ENCODE data around the gene TASOR2.

Gene TASOR2

DNA sequence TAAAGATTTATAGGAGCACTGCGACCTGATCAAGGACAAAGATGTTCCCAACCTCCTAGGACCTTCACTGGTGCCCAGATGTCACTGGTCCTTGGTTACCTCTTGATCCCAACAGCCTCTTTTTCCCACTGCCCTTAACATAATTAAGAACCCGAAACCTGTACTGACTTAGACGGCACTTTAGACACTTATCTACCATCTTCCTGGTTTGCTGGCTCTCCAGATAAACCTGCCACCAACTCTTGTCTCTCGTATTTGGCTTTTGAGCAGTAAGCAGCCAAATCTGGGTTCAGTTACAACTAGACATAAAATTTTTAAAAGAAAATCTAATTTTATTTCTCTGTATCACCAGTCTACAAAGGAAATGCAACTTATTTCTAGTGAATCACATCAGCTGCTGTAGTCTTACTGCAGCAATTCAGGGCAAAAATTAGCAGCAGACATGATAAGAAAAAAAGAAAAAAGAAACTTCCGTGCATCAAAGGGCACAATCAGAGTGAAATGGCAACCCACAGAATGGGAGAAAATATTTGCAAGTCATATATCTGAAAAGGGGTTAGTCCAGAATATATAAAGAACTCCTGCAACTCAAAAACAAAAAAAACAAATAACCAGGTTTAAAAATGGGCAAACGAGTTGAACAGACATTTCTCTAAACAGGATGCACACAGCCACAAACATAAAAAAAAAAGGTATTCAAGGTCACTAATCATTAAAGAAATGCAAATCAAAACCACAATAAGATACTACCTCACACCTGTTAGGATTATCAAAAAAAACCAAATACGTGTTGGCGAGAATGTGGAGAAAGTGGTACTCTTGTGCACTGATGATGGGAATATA is 27.7 kb upstream of the TASOR2 start:
- DNase-seq, result no peak

GRCh38 chr10:5658871-5659618 is 25.6 kb upstream of the TASOR2 start:
- DNase-seq, result no peak

DNA sequence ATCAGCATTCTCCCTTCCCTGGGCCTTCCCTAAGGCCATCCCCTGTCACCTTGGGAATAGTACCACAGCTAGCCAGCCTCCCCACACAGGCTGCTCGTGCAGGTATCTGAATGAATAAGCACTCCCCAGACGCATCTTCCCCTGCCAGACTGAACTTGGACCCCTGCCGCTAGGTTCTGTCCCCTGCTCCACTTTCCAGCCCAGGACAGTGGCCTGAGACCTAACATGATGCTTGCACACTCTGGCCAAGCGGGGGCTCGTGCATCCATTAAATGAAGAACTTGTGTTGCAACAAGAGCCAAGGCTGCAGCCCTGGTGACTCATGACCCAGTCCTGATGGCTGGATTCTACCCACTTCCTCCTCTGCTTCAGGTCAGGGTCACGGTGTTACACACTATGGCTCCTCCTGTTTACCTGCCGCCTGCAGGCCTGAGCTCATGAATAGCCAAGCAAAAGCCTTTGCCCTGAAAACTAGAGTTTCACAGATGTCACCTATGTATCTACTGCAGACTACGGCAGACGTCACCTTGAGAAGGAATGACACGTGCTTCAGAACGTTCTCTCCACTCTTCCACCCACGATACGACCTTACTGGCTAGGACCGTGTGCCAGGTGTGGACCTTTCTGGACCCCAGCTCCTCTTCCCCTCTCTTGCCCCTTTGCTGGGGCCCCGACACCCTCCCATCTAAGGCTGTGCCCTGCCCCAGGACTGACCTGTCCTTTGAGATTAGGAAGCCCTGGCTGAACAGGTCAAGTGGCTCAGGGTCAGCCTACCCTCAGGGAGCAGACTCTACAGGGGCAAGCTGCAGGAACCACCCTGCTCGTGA is 24.7 kb upstream of the TASOR2 start:
- DNase-seq, result no peak

DNA sequence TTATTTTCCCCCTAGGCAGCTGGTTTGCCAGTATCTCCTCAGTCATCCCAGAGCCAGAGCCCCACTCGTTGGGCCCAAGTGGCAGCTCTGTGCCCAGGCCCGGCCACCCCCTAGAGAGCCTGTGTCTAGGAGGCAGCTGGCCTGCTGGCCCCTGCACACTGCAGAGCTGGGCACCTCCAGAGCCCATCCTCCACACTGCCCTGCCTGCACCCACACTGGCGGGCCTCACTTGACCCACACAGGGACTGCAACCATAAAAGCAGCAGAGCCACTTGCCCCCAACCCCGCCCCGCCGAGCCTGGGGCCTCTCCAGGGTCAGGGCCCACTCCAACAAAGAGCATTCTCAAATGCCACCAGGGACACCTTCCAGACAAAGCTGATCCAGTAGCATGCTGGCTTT is 23.6 kb upstream of the TASOR2 start:
- DNase-seq, result no peak

DNA sequence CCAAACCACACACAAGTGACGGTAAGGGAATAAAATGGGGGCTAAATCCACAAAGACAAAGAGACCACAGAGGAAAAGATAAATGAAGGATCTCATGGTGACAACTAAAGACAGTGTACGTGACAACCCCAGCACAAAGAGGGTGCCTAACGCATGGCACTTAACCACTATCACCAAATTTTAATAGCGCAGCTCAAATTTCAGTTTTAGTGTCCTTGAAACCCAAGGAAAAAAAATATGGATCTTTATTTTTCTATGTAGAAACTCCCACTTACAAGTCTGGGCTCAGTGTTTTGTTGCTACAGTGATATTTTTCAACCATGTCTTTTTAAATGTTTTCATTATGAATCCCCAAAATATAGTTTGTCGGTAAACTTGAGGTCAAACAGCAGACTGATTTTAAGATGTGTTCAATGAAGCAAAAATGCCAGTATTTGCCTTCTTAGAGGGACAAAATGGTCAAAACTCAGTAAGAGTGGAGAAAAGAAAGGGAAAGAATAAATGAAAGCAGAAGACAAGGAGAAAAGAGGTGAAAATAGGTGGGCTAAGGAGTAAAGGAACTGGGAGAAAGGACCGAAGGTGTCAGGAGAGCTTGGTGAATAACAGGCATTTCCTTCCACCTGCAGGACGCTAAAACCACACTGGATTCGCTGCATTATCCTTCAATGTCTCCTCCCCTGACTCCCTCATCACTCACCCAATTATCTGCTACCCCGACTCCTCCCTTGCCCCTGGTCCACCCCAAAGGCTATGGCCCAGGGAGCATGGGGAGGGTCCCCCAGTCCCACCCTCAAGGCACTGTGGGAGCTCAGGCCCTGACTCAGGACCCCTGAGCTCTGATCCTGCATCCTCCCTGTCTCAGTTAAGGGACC is 21.7 kb upstream of the TASOR2 start:
- no peak for DNase-seq

- DNase-seq, result no peak
These were observed 20.8 kb upstream of the TASOR2 start for GRCh38 chr10:5663692-5664427.

- DNase-seq, result no peak
These were observed 19.1 kb upstream of the TASOR2 start for GRCh38 chr10:5665373-5666007.

DNA sequence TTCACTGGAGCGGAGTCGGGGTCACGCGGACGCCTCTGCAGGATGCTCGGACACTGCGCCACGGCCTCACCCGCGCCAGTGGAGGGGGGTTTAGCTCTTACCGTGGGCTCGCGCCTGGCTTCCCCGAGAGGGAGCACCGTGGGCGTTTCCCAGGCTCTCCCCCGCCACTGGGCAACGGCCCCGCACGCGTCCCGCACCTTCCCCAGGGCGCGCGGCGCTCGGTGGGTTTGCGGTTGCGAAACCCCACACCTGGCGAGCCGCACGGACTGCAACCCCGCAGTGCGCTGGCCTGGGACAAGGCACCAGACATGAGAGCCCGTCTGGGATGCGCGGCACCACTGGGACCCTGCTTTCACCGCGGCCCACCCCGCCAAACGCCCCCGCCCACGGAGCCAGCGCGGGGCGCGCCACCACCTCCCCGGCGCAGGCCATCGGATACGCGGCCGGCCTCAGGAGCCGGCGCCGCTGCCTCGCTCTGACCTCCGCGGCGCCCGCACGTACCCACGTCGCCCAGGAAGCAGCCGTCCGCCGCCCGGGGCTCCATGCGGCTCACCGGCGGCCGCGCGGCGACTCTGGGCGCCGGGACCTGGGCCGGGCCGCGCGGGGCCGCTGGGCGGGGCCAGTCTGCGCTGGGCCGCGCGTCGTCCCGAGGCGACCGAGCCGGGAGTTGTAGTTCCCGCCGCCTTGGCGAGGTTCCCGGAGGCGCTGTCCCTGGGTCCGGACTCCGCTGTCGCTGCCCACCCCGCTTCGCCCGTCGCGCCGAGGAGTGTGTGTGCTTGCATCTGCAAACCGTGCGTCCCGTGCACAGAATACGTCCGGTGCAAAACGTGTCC is 18.4 kb upstream of the TASOR2 start, which contains the start of gene ASB13:
Gene ASB13 (minus strand): TSS at position 588 of the 833 bp plus-strand sequence. CDS start 44 bp downstream, at position 544.
- peak; percentile 45 for DNase-seq

DNA sequence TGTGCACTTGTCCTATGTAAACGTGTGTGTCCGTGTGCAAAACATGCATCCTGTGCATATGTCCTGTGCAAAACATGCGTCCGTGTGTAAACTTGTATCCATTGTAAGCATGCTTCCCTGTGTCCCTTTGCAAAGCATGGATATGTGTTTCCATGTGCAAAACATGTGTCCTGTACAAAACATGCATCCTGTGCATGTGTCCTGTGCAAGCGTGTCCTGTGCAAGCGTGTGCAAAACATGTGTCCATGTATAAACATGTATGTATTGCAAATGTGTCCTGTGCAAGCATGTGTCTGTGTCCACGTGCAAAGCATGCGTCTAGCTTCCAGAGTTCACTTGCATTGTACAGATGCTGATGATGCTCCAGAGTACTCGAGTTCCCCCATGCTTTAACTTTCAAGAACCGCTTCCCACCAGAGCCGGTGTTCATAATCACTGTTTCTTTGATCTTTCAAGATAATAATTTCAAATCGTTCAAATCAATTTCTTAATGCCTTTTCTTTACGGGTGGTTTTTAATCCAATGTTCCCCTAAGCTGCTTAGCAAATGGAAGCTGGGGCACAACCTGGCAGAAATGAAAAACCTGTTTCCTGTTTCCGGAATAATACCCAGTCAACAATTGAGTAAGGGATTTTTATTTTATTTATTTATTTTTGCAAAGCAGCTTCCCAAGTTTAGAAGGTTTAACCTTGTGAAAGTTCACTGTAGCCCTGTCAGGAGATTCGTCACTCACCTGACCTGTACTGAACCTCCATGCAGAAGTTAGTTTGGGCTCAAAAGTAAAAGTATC is 17.6 kb upstream of the TASOR2 start:
- DNase-seq, result no peak

DNA sequence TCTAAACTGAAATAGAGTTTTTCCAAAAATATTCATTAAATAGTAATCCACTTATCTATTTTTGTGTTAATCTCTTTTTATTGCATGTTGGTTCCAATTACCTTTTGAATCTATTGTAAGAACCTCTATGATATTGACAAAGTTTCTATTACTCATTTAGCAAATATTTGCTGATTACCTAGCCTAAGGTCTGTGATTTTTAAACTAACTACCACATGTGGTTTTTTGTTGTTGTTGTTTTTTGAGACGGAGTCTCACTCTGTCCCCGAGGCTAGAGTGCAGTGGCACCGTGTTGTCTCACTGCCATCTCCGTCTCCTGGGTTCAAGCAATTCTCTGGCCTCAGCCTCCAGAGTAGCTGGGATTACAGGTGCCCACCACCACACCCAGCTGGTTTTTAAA is 16.2 kb upstream of the TASOR2 start:
- no peak for DNase-seq

- DNase-seq, result no peak
These were observed 15.0 kb upstream of the TASOR2 start for GRCh38 chr10:5669604-5670003.

- DNase-seq, result no peak
These were observed 13.8 kb upstream of the TASOR2 start for GRCh38 chr10:5670662-5671375.

- DNase-seq, result no peak
These were observed 6.1 kb upstream of the TASOR2 start for GRCh38 chr10:5678397-5679036.

DNA sequence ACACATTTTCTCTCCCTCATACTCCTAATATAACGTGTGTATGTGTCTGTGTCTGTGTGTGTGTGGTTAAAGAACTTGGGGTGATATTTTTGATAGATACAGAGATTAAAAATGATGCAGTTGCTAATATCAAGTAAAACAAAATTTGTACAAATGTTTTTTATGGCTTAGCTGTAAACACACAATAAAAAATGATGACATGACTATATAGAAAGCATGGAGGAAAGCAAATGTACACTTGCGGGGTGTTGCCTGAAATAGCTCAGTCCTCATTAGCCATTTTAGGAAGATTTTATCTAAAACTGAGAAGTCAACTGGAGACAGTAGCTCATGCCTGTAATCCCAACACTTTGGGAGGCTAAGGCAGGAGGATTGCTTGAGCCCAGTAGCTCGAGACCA is 5.6 kb upstream of the TASOR2 start:
- no peak for DNase-seq

DNA sequence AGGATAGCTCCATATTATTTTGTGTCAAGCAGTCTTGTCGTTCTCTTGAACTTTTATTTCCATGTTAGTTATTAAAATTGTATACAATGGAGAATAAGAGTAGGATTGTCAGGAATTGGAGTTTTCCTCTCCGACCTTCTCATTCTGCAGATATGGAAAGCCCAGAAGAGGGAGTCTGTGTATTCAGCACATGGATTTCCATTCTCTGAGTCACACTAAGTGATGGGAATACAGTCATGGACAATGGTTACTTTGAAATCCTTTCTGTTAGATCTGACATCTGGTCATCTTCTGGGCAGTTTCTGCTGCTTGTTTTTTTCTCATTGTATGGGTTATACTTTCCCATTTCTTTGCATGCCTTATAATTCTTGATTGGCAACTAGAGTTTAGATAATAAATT is 5.0 kb upstream of the TASOR2 start:
- no peak for DNase-seq

- DNase-seq, result no peak
These were observed 2.7 kb upstream of the TASOR2 start for GRCh38 chr10:5681930-5682329.

DNA sequence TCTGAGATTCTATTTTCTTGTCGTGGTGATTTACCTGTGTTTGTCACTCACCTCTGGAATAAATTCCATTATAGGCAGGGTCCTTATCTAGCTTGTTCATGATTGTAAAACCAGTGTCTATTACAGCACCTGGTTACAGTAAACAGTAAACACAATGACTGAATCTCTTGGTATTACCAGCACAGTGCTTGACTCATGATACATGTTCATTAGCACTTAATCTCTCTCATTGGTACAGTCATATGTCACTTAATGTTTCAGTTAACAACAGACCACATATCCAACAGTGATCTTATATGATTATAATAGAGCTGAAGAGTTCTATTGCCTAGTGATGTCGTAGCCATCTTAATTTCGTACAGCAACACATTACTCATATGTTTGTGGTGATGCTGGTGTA is 1.6 kb upstream of the TASOR2 start:
- no peak for DNase-seq
